Ascending aorta (tissue), 2 donors: ENCODE data around the gene YTHDF1. TPM values are rescaled to one million over a fixed set of nuclear protein-coding genes. Genes with fewer than 3 reads are reported as not detected.

Experiments used
- DNase-seq, 2 donors: peaks; one replicate each; pipeline ENCODE4 v3.0.0-alpha.2; 2019; ENCODE audit warnings: low spot score in 2 of 2
- H3K27ac ChIP-seq, 2 donors: fragments of 200-600 bp; sonication (generic); one replicate each; pipeline ENCODE4 v1.5.1; 2016 to 2017; ENCODE audit warnings: mild to moderate bottlenecking in 1 of 2
- H3K27me3 ChIP-seq: fragments of 200-600 bp; sonication (generic); one replicate; pipeline ENCODE4 v1.5.1; 2017
- H3K36me3 ChIP-seq, 2 donors: fragments of 200-600 bp; sonication (generic); one replicate each; pipeline ENCODE4 v1.5.1; 2016
- H3K4me1 ChIP-seq, 2 donors: fragments of 200-600 bp; sonication (generic); one replicate each; pipeline ENCODE4 v1.5.1; 2016 to 2017; ENCODE audit warnings: mild to moderate bottlenecking in 1 of 2
- H3K4me3 ChIP-seq, 2 donors: fragments of 200-600 bp; sonication (generic); one replicate each; pipeline ENCODE4 v1.5.1; 2016 to 2017; ENCODE audit warnings: mild to moderate bottlenecking in 1 of 2
- H3K9me3 ChIP-seq, 2 donors: fragments of 200-600 bp; sonication (generic); one replicate each; pipeline ENCODE4 v1.5.1; 2016
- intact Hi-C: fragments of 100-400 bp; cut with DNase I; formaldehyde crosslinking; loops from one replicate; pipeline ENCODE4 v1.15.1; 2023
- total RNA-seq: library from RNA; depleted of rRNA; stranded (reverse); fragments of >200 nt; gene quantifications from one replicate; pipeline ENCODE4 v1.1.0, GENCODE V29; 2016
- TF ChIP-seq, protein P1 (sequence below), 3 experiments: fragments of 200-600 bp in 2 of 3; fragments of 450-650 bp in 1 of 3; sonication (generic) in 2 of 3; IDR thresholded peaks; one replicate each; pipeline ENCODE4 v1.5.1; 2016 to 2019; ENCODE audit warnings: antibody characterized with exemption in 3 of 3, mild to moderate bottlenecking in 1 of 3, moderate library complexity in 1 of 3

YTHDF1 gene
- total RNA-seq, 1 donor from 2014 or later = 14.2 TPM

DNA sequence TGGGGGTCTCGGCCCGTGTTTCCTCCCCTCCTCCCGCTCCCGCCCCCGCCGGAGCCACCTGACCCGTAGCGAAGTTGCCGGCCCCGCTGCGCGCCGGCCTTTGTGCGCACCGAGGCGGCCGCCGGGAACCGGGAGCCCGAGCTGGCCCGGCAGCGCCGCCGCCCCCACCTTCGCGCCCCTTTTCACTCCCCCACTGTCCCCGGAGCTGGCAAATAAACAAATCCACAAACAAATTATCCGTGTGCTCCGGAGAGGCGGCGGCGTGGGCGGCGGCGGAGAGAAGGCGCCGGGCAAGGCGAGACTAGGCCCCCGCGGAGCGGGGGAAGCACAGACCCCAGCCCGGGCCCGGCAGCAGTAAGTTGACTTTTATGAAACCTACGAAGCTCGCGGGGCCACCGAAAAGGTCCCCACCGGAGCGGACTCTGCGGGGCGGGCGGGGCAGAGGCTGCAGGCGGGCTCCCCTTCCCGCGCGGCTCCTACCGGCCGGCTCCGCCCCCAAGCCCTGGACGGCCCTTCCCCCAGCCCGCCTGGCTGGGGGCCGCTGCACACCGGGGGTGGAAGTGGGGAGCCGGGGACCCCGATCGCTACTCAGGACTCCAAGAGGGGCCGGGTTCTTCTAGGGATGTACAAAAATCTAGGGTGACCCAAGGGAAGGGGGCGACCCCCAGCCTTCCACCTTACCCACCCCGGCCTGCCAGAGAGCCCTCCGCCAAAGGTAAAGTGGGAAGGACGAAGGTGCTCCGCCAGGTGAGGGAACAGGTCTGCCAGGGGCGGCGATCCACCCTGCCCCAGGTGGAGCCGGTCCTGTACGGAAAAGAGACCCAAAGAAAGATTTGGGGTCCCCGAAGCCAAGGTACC lies 40.7 kb downstream of the YTHDF1 start:
- Histone ChIP-seq H3K27me3 (peaks cover 49% of the 10 kb centered on the region), H3K27ac (no peak overlapping the region), H3K36me3 (no peaks in the 10 kb centered on the region), H3K4me1 (peaks cover 6 to 13% of the 10 kb centered on the region in 2 donors), H3K4me3 (no peak overlapping the region), H3K9me3 (no peaks in the 10 kb centered on the region)
- intact Hi-C loops = no loop called here
- no peak for DNase-seq
- TF ChIP-seq, protein P1, sequence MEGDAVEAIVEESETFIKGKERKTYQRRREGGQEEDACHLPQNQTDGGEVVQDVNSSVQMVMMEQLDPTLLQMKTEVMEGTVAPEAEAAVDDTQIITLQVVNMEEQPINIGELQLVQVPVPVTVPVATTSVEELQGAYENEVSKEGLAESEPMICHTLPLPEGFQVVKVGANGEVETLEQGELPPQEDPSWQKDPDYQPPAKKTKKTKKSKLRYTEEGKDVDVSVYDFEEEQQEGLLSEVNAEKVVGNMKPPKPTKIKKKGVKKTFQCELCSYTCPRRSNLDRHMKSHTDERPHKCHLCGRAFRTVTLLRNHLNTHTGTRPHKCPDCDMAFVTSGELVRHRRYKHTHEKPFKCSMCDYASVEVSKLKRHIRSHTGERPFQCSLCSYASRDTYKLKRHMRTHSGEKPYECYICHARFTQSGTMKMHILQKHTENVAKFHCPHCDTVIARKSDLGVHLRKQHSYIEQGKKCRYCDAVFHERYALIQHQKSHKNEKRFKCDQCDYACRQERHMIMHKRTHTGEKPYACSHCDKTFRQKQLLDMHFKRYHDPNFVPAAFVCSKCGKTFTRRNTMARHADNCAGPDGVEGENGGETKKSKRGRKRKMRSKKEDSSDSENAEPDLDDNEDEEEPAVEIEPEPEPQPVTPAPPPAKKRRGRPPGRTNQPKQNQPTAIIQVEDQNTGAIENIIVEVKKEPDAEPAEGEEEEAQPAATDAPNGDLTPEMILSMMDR (IDR thresholded peaks at IDR 0.05) = no peak

DNA sequence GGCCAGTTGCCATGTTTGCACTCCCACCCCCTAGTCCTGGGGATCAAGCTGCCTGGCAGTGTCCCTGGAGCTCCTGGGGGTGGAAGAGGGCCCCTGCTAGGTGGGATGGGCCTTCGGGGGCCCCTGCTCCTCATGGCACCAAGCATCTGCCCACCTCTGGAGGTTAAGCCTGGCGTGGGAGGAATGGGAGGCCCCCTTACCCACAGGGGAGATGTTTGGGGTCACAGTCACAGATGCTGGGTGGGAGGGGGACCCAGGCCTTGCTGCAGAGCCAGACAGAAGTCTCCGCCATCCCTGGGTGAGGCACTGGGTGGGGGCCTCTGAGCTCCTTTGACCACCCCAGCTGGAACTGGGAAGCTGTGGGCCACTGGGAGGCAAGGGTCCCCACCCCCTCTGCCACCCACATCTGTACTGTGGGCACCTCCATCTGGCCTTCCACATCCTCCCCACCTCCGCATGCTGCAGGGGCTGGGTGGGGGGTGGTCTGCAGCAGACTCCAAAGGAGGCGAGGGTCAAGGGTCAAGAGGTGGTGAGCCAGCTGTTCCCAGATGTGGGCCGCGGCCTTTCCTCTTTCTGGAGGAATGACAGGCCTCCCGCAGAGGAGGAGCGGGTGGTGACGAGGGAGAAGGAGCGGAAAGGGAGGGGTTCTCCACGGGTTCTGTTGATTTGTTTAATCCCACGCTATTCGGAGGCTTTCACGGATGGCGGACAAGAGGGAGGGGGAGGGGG lies 41.5 kb downstream of the YTHDF1 start:
- no peak for DNase-seq
- Histone ChIP-seq H3K36me3 (no peaks in the 10 kb centered on the region), H3K27me3 (peaks cover 42% of the 10 kb centered on the region), H3K27ac (no peak overlapping the region), H3K4me3 (no peak overlapping the region), H3K4me1 (peaks cover 6 to 13% of the 10 kb centered on the region in 2 donors), H3K9me3 (no peaks in the 10 kb centered on the region)
- TF ChIP-seq, protein P1 (IDR thresholded peaks at IDR 0.05) = no peak
- intact Hi-C loops = no loop called here

DNA sequence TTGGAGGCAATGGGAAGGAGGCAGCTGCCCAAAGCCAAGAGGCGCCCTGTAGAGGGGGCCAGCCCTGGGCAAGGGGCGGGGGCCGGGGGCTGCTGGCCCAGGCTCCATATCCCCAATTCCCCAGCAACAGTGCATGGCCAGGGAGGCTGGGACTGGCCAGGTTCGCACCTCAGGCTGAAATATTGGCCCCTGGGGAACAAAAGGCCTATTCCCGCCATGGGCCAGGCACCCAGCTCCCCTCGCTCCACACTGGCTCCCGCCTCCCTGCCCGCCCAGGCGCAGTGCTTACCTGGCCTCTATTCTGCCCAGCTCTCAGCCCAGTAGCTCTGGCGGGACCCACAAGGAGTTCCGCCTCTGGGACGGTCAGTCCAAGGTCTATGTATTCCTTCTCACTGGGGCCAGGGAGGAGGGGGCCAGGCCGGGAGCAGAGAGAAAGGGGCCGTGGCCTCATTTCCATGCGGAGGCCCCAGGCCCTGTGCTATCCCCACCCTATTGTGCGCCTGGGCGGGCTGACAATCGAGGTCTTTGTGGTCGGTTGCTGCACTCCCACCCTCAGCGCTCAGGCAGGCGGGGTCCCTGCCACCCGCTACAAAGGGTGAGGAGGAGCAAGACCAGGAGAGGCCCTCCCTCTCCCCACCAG lies 42.3 kb downstream of the YTHDF1 start:
- peaks cover 42% of the 10 kb centered on the region for H3K27me3 ChIP-seq
- intact Hi-C loops = no loop called here

DNA sequence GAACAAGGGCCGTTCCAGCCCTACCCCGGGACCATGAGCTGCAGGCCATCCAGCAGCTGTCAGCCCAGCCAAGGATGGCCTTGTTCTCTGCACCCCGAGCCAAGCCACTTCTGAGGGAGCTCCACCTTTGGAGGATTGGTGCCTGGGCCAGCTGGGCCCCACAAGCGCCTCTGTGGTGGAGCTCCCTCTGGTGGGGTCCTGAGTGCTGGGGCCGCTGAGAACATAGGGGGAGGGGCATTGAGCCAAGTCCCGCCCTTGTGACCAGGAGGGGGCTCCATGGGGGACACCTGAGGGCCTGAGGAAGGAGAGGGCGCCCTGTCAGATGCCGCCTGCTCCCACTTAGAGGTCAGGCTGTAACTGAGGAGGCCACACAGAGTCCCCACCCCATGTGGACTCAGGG lies 43.2 kb downstream of the YTHDF1 start:
- Histone ChIP-seq H3K36me3 (no peaks in the 10 kb centered on the region), H3K4me3 (no peak overlapping the region), H3K27ac (no peak overlapping the region), H3K27me3 (peaks cover 35% of the 10 kb centered on the region), H3K4me1 (peaks cover 0 to 1% of the 10 kb centered on the region in 2 donors), H3K9me3 (no peaks in the 10 kb centered on the region)
- intact Hi-C loops = no loop called here
- TF ChIP-seq, protein P1 (IDR thresholded peaks at IDR 0.05) = no peak
- DNase-seq = no peak

More for the DNA sequence above, 42.3 kb downstream of the YTHDF1 start:
- no peak overlapping the region for H3K27ac ChIP-seq
- DNase-seq = no peak
- TF ChIP-seq, protein P1 (IDR thresholded peaks at IDR 0.05) = no peak
- peaks cover 3 to 9% of the 10 kb centered on the region in 2 donors for H3K4me1 ChIP-seq
- H3K4me3 ChIP-seq = no peak overlapping the region
- H3K9me3 ChIP-seq = no peaks in the 10 kb centered on the region
- no peaks in the 10 kb centered on the region for H3K36me3 ChIP-seq

DNA sequence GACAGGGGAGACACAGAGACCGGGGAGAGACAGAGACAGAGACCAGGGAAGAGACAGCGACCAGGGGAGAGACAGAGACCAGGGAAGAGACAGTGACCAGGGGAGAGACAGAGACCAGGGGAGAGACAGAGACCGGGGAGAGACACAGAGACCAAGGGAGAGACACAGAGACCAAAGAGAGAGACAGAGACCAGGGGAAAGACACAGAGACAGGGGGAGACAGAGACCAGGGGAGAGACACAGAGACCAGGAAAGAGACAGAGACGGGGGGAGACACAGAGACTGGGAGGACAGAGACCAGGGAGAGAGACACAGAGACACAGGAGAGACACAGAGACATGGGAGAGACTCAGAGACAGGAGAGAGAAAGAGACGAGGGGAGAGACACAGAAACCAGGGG lies 43.9 kb downstream of the YTHDF1 start:
- peaks cover 27% of the 10 kb centered on the region for H3K27me3 ChIP-seq
- TF ChIP-seq, protein P1 (IDR thresholded peaks at IDR 0.05) = no peak
- DNase-seq = no peak
- no peaks in the 10 kb centered on the region for H3K4me1 ChIP-seq
- no peak overlapping the region for H3K4me3 ChIP-seq
- no peaks in the 10 kb centered on the region for H3K36me3 ChIP-seq
- intact Hi-C loops = no loop called here
- H3K9me3 ChIP-seq = no peaks in the 10 kb centered on the region
- no peak overlapping the region for H3K27ac ChIP-seq
